NB4 (cell line): ENCODE data around the gene PITX1.

Experiments used
- CTCF ChIP-seq: IDR thresholded peaks from one replicate; pipeline ENCODE4 v1.5.1; 2012; ENCODE audit warnings: low read depth, low read length
- MAX ChIP-seq: IDR thresholded peaks from 2 replicates; pipeline ENCODE4 v1.6.1; 2011; ENCODE audit warnings: low read depth, low read length
- MYC ChIP-seq: IDR thresholded peaks from 2 replicates; pipeline ENCODE4 v1.6.1; 2011; ENCODE audit warnings: low read depth, low read length
- POLR2A ChIP-seq: IDR thresholded peaks from 2 replicates; pipeline ENCODE4 v1.6.1; 2011; ENCODE audit warnings: mild to moderate bottlenecking; ENCODE audit not compliant: insufficient read length; ENCODE audit errors: extremely low read depth

- TF ChIP-seq POLR2A = no peak
- no peak for TF ChIP-seq CTCF
- TF ChIP-seq MYC = no peak
- TF ChIP-seq MAX = no peak
These were observed 24.9 kb downstream of the PITX1 start for GRCh38 chr5:135008981-135009735.
